Right lobe of liver (tissue), 6 donors: ENCODE measurements around the gene LCNL1. TPM values are rescaled to one million over a fixed set of nuclear protein-coding genes. Genes with fewer than 3 reads are reported as not detected.

ENCODE experiments used
- ATAC-seq, 4 donors: fragments of 200-7000 bp; cut with Tn5 transposase; one replicate each; pipeline ENCODE4 v1.9.1; 2020; ENCODE audit warnings: mild to moderate bottlenecking in 4 of 4, moderate library complexity in 4 of 4
- DNase-seq, 3 donors: peaks; one replicate each; pipeline ENCODE4 v3.0.0-alpha.2; 2020
- H3K27ac ChIP-seq, 3 donors: fragments of 200-600 bp; one replicate each; pipeline ENCODE4 v1.8.0; 2022
- H3K27me3 ChIP-seq, 2 donors: fragments of 200-600 bp; one replicate each; pipeline ENCODE4 v1.8.0; 2022
- H3K36me3 ChIP-seq, 4 donors: fragments of 200-600 bp; sonication (generic) in 1 of 4; one replicate each; pipeline versions ENCODE4 v1.5.1 to v1.8.0; 2017 to 2022; ENCODE audit warnings: control low read depth in 1 of 4
- H3K4me1 ChIP-seq, 4 donors: fragments of 200-600 bp; sonication (generic) in 1 of 4; one replicate each; pipeline versions ENCODE4 v1.5.1 to v1.8.0; 2017 to 2022; ENCODE audit warnings: control low read depth in 1 of 4
- H3K4me3 ChIP-seq, 3 donors: fragments of 200-600 bp; one replicate each; pipeline ENCODE4 v1.8.0; 2022
- H3K9me3 ChIP-seq, 4 donors: fragments of 200-600 bp; sonication (generic) in 1 of 4; one replicate each; pipeline versions ENCODE4 v1.5.1 to v1.8.0; 2017 to 2022; ENCODE audit warnings: control low read depth in 1 of 4
- POLR2A ChIP-seq: fragments of 450-650 bp; IDR thresholded peaks from one replicate; pipeline ENCODE4 v1.6.1; 2017; ENCODE audit warnings: antibody characterized with exemption, mild to moderate bottlenecking
- WGBS: methylation state at CpG from one replicate; pipeline ENCODE4 v1.1.6; 2018; ENCODE audit warnings: low coverage, low lambda C conversion rate; ENCODE audit not compliant: insufficient coverage; ENCODE audit errors: missing lambda C conversion rate; 5-methylcytosine and 5-hydroxymethylcytosine counted together
- intact Hi-C, 2 donors: fragments of 100-400 bp; cut with DNase I; formaldehyde crosslinking; loops; one replicate each; pipeline versions ENCODE4 v1.11.2 to v1.14.1; 2022
- total RNA-seq, 6 experiments: library from RNA; depleted of rRNA in 2 of 6; stranded (reverse); fragments of >200 nt in 2 of 6; fragmentation: NEBNext Ultra II Directional in 3 of 6; extraction: Animal tissue kit (Norgen Biotek cat#: 25700) in 3 of 6; gene quantifications; one replicate each; pipeline versions ENCODE4 v1.1.0 to v1.2.4, GENCODE V29; 2016 to 2023
- TF ChIP-seq, protein P1 (sequence below), 4 donors: fragments of 200-600 bp in 3 of 4; fragments of 450-650 bp in 1 of 4; IDR thresholded peaks; one replicate each; pipeline versions ENCODE4 v1.5.1 to v1.8.0; 2016 to 2022; ENCODE audit warnings: antibody characterized with exemption in 4 of 4, mild to moderate bottlenecking in 2 of 4
- donor health status: DM: no; HTN: yes; CAD: no.
- donor health status: DM: no; HTN: no; CAD: no.
- donor health status: DM: no; HTN: no; CAD: no.
- donor health status: DM: no; HTN: yes; CAD: no.
- donor health status: DM: no; HTN: yes; CAD: no.

Gene LCNL1
- total RNA-seq, 6 experiments from 2014 or later = not detected

DNA sequence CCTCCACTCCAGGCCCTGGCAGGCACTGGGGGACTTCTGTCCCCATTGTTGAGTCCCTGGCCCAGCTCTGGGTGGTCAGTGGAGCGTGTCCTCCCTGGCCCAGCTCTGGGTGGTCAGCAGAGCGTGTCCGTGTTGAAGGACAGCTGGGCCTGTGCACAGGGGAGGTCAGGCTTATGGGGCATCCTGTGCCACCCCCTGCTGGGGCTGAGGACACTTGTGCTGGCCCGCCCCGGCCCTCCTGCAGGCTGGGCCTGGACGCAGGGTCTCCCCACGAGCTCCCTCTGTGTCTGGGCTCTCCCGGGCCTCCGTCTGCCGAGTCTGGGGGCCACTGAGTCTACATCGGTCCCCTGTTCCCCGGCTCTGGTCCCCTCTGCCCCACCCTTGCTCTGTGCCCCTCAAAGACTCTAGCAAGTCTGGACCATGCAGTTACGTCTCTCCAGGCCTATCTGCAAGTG lies 25.1 kb downstream of the LCNL1 start:
- peak in 2 of 4 donors; percentile 4 to 11 for ATAC-seq

DNA sequence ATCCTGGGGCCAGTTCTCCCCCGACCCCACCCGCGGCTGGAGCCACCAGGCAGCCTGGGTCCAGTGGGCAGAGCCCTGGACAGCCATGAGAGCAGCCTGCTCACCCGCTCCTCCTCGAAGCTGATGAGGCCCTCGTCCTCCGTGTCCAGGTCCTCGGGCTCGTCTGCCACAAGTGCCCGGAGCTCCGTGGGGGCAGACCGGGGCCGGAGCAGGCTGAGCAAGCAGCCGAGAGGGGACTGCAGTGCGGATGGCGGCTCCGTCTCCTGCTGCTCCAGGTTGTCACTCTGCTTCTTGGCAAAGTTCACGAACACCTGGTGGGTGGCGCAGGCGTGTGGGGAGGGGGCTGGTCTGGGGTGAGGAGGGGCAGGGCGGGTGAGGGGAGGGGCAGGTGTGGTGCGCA lies 25.5 kb downstream of the LCNL1 start:
- no peaks in the 10 kb centered on the region for H3K27me3 ChIP-seq
- DNase-seq (no peak), ATAC-seq (no peak)
- no peak overlapping the region for H3K4me3 ChIP-seq
- intact Hi-C loops = no loop called here
- WGBS = 0% methylated on average over 1 of the region's 22 CpGs
- no peaks in the 10 kb centered on the region for H3K9me3 ChIP-seq
- H3K36me3 ChIP-seq = peaks cover 0 to 2% (median 0%) of the 10 kb centered on the region in 4 donors
- no peak overlapping the region for H3K27ac ChIP-seq
- no peak for TF ChIP-seq POLR2A
- TF ChIP-seq, protein P1, sequence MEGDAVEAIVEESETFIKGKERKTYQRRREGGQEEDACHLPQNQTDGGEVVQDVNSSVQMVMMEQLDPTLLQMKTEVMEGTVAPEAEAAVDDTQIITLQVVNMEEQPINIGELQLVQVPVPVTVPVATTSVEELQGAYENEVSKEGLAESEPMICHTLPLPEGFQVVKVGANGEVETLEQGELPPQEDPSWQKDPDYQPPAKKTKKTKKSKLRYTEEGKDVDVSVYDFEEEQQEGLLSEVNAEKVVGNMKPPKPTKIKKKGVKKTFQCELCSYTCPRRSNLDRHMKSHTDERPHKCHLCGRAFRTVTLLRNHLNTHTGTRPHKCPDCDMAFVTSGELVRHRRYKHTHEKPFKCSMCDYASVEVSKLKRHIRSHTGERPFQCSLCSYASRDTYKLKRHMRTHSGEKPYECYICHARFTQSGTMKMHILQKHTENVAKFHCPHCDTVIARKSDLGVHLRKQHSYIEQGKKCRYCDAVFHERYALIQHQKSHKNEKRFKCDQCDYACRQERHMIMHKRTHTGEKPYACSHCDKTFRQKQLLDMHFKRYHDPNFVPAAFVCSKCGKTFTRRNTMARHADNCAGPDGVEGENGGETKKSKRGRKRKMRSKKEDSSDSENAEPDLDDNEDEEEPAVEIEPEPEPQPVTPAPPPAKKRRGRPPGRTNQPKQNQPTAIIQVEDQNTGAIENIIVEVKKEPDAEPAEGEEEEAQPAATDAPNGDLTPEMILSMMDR (IDR thresholded peaks at IDR 0.05) = no peak
- no peaks in the 10 kb centered on the region for H3K4me1 ChIP-seq

More for the DNA sequence above, 25.1 kb downstream of the LCNL1 start:
- DNase-seq = no peak
- intact Hi-C loops = no loop called here
- no CpG with 5 or more reads among the region's 13 CpGs for WGBS
- TF ChIP-seq, protein P1 (IDR thresholded peaks at IDR 0.05) = no peak
- no peak for TF ChIP-seq POLR2A
- Histone ChIP-seq H3K27ac (no peak overlapping the region), H3K4me3 (no peak overlapping the region), H3K4me1 (no peaks in the 10 kb centered on the region), H3K27me3 (no peaks in the 10 kb centered on the region), H3K9me3 (no peaks in the 10 kb centered on the region), H3K36me3 (peaks cover 0 to 2% (median 0%) of the 10 kb centered on the region in 4 donors)

DNA sequence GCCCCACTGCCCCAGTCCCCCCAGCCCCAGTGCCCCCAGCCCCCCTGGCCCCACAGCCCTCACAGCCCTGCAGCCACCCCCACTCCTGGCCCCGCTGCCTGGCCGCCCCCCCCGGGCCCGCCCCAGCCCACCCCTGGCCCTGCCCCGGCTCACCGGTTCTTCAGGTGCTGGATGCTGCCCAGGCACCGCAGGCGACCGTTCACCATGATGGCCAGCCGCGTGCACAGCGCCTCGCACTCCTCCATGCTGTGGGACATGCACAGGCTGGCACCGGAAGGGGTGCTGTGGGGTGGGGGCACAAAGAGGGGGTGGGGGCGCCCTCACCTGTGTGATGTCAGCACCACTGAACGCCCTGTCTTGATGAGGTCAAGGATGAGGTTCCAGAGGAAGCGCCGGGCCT lies 26.4 kb downstream of the LCNL1 start:
- Histone ChIP-seq H3K27ac (no peak overlapping the region), H3K36me3 (peaks cover 0 to 2% (median 0%) of the 10 kb centered on the region in 4 donors), H3K27me3 (no peaks in the 10 kb centered on the region), H3K4me3 (no peak overlapping the region), H3K4me1 (no peaks in the 10 kb centered on the region), H3K9me3 (no peaks in the 10 kb centered on the region)
- 95% methylated on average over 7 of the region's 18 CpGs for WGBS
- no peak for ATAC-seq
- TF ChIP-seq, protein P1 (IDR thresholded peaks at IDR 0.05) = no peak
- no peak for TF ChIP-seq POLR2A
- DNase-seq = no peak
- intact Hi-C loops = no loop called here

DNA sequence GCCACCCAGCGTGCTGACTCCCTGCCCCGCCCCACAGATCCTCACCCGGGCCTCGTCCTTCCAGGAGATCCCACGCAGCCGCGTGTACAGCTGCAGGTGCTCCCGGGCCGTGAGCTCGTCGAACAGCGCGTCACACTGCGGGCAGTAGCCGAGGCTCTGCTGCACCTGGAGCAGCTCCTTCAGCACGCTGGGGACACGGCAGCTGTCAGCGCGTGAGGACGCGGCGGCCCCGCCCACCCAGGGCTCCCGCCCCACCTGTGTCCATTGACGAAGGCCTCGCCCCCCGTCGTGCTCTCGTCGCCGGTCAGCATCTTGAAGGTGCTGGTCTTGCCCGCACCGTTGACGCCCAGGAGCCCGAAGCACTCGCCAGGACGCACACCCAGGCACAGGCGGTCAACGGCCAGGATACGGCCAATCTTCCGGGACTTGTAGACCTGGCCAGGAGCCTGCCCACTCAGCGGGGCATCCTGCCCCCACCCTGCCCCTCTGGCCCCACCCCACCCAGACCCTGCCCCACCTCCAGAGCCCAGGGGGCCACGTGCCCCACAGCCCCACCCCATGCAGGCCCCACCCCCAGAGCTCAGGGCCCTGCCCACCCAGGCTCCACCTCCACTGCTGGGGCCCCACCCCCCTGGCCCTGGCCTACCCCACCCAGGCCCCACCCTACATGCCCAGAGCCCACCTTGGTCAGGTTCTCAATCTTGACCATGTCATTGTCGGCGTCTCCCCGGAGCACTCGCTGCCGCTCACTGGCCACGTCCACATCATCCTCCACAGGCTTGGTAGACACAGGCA lies 27.3 kb downstream of the LCNL1 start:
- H3K27me3 ChIP-seq = no peaks in the 10 kb centered on the region
- no peak for DNase-seq
- 92% methylated on average over 2 of the region's 49 CpGs for WGBS
- peaks cover 0 to 2% (median 1%) of the 10 kb centered on the region in 4 donors for H3K36me3 ChIP-seq
- H3K27ac ChIP-seq = no peak overlapping the region
- no peak overlapping the region for H3K4me3 ChIP-seq
- ATAC-seq = no peak
- no peaks in the 10 kb centered on the region for H3K9me3 ChIP-seq
- TF ChIP-seq, protein P1 (IDR thresholded peaks at IDR 0.05) = no peak
- no peak for TF ChIP-seq POLR2A
- H3K4me1 ChIP-seq = no peaks in the 10 kb centered on the region
- intact Hi-C loops = no loop called here
